Cerebellar nuclear complex (tissue), 1 donor: ENCODE results near the gene FIBP.

Experiments used
- DNase-seq, 2 experiments: peaks; one replicate each; lab custom pipeline; 2025; lab: John Stamatoyannopoulos, UW

The FIBP gene

DNA sequence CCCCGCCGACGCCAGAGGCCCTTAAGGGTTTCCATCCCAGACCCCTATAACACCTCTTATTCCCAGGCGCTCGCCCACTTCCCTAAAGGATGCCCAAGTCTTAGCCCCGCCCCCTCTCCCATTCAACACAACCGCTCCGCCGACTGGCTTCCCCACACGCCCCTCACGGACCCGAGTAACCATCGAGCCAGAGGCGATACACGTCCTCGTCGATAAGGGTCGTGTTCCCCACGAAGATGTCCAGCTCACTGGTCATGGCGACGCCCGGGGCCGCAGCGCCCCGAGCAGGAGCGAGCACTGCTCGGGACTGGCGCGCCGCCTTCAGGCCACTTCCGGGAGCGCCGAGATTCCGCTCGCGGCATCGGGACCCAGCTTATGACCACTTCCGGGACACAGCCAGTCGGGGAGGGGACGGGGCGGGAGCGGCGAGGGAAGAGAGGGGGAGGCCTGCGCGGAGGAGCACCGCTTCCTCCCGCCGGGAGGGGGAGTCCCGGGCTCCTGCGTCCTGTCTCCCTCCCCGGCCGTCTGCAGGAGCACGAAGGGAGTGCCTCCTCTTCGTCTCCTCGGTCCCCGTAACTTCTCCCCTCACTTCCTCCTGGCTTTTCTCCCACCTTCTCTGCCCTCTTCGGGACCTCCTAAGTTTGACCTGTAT, at the start of gene FIBP:
FIBP (minus strand) TSS at position 309 of the 652 bp plus-strand sequence; CDS start at position 256, 53 bp downstream.
- DNase-seq, result peak; percentile 62 to 78

- no peak for DNase-seq
Measured at GRCh38 chr11:65937766-65938165, 49.5 kb upstream of the FIBP start.

- no peak for DNase-seq
Measured at GRCh38 chr11:65934014-65934413, 45.7 kb upstream of the FIBP start.

GRCh38 chr11:65932558-65932919, 44.3 kb upstream of the FIBP start:
- DNase-seq, result no peak

DNA sequence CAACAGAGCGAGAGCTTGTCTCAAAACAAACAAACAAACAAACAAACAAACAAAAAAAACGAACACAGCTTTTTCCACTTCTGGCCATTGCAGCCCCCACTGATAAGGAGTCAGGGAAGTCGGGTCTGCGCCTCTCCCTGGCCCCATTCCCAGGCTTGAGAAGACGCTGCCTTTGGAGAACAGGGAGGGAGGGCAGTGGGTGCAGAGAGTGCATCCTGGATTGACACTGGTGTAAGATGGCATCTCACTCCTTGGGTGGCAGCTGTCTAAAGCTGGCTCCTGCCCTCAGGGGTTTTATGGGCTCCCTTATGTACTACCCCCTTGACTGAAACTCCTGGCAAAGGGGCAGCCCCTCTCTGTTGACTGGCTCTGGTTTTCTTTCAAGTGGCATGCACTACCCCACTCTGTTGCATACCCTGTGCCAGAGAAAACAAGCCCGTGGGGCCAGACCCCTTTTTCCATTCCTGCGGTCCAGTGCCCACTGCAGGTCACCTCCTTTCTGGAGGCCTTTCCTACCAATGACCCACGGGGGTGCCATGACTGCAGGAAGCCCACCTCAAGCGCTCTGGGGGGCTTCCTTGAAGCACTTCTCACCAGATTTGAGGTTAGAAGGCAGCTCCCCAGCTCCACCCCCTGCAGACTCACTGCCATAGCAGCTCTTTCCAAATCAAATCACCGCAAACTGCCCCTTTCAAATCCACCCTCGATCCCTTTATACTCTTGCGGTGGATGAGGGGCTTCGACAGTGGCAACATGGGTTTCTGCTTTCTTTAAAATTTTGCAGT, 43.7 kb upstream of the FIBP start:
- no peak for DNase-seq

- DNase-seq, result no peak
Measured at GRCh38 chr11:65928667-65929066, 40.4 kb upstream of the FIBP start.

GRCh38 chr11:65927904-65928397, 39.7 kb upstream of the FIBP start:
- DNase-seq, result no peak

DNA sequence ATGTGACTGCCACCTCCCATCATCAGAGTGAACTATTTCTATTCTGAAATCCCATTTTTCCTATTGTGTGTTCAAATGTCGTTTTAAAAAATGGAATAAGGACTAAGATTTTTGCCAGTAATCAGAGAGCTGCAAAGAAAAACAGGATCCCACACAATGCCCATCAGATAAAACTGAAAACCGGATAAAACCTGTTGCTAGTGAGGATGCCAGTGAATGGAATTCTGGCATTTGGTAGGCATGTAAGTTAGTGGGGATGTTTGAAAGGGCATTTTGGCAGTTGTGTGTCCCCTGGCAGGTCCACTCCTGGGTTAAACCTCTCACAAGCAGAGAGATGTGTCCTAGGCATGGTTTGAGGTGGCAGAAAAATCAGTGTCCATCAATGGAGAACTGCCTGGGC, 37.1 kb upstream of the FIBP start:
- DNase-seq, result no peak

GRCh38 chr11:65922565-65922964, 34.3 kb upstream of the FIBP start:
- no peak for DNase-seq

DNA sequence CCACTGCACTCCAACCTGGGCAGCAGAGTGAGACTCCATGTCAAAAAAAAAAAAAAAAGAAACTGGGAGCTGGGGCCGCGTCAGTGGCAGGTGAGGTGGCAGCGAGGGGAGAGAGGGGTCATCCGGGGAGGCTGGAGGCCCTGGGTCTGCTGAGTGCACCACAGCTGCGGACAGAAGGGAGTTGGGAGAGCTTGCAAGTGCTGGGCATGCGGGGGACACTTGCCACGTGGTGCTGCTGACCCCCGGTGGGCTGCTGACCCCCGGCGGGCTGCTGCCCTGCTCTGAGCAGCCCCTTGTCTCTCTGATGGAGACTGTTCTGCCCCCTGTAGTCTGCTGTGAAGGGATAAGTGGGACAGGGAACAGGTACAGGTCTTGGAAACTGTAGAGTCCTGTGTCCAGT, 33.6 kb upstream of the FIBP start:
- no peak for DNase-seq

- DNase-seq, result no peak
Measured at GRCh38 chr11:65921033-65921555, 32.8 kb upstream of the FIBP start.

DNA sequence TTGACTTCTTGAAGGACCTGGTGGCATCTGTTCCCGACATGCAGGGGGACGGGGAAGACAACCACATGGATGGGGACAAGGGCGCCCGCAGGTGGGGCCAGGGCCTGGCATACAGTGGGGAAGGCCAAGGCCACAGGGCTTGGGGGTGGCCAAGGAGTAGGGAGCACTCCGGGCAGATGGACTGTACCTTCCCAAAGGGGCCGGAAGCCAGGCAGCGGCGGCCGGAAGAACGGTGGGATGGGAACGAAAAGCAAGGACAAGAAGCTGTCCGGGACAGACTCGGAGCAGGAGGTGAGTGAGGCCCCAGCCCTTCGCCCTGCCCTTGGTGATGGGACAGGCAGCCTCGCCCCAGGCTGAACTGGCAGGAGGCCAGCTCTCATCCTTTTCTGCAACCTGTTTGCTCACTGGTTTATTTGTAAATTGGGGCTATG, 32.1 kb upstream of the FIBP start:
- DNase-seq, result no peak

GRCh38 chr11:65919573-65920371, 31.5 kb upstream of the FIBP start:
- no peak for DNase-seq

- peak; percentile 90 to 95 for DNase-seq
Measured at GRCh38 chr11:65919141-65919572, 30.9 kb upstream of the FIBP start, which contains the start of gene DRAP1. TSS of gene DRAP1 (plus strand) at chr11:65919426. CDS start at chr11:65919502, 76 bp downstream.

DNA sequence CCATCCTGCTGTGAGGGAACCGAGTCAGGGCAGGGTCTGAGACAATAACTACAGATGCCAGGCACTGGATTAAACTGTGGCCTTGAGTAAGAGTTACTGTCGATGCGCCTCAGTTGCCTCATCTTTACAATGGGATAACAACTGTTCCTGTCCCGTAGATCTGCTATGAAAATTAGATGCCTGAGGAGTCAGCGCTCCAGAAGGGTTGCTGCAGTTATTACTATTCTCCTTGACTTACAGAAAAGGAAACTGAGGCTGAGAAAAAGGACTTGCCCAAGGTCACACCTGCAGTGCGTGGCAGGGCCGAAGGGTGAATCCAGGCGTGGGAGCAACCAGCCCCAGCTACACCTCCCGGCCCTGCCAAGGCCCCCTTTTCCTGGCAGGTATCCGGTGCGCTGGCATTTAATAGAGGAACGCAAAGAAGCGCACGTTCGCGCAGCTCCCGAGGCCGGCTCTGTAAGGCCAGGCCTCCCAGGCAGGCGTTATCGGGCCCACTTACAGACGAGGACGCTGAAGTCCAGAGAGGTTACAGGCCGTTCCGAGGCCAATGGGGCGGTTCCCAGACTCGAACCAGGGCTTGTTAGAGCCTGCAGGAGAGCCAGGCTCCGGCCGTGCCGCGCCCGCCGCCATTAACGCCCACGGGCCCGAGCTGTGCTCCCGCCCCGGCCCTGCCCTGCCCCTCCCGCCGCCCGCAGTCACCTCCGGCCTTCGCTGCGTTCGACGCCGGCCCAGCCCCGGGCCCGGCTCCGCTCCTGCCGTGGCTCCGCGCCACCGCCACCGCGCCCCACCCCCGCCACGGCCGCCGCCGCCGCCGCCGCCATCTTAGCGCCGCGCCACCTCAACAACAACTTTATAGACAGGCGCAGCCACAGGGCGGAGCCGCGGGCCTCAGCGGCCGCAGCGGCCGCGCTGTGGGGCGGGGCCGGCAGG, 30.2 kb upstream of the FIBP start, which contains the start of gene C11orf68:
C11orf68 (minus strand) TSS at position 852 of the 930 bp plus-strand sequence; CDS start at position 821, 31 bp downstream.
- DNase-seq, result no peak

DNA sequence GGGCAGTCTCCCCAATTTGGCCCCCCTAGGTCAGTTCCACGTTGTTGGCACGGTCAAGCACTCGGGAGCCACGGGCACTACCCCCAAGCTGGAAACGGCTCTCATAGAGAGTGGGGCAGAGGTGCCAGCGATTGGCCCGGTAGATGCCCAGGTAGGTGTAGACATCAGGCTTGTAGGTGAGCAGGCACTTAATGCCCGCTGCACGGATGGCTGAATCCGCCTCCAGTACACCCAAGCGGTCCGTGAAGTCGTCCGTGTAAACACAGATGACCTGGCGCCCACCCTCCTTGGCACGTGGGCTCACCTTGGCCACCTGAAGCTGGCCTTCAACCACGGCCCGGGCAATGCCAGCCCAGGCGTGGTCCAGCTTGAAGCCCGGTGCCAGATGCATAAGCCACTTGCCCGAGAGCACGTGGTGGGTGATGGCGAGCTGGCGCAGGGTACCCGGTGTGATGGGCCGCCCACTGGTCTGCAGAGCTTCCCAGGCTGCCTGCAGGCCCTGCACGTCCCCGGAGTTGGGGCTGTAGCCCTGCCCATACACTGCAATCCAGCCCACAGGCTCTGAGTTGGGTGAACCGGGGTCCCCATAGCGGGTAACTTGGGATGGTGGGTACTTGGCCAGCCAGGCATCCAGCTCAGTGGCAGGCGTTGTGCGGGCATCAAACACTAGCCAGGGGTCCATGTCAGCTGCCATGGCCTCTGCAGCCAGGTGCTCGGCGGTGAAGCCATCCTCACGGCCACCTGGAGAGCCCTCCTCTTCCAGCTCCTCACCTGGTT, 29.4 kb upstream of the FIBP start:
- no peak for DNase-seq

- no peak for DNase-seq
Measured at GRCh38 chr11:65917077-65917433, 28.8 kb upstream of the FIBP start.

- DNase-seq, result no peak
Measured at GRCh38 chr11:65916391-65916790, 28.1 kb upstream of the FIBP start.

- no peak for DNase-seq
Measured at GRCh38 chr11:65915821-65916251, 27.6 kb upstream of the FIBP start.
